ENCODE results near the gene HK1.

- TF ChIP-seq, protein P1, sequence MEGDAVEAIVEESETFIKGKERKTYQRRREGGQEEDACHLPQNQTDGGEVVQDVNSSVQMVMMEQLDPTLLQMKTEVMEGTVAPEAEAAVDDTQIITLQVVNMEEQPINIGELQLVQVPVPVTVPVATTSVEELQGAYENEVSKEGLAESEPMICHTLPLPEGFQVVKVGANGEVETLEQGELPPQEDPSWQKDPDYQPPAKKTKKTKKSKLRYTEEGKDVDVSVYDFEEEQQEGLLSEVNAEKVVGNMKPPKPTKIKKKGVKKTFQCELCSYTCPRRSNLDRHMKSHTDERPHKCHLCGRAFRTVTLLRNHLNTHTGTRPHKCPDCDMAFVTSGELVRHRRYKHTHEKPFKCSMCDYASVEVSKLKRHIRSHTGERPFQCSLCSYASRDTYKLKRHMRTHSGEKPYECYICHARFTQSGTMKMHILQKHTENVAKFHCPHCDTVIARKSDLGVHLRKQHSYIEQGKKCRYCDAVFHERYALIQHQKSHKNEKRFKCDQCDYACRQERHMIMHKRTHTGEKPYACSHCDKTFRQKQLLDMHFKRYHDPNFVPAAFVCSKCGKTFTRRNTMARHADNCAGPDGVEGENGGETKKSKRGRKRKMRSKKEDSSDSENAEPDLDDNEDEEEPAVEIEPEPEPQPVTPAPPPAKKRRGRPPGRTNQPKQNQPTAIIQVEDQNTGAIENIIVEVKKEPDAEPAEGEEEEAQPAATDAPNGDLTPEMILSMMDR (IDR thresholded peaks at IDR 0.05), result peak in 1 of 3 experiments; percentile 40
- no peak for TF ChIP-seq POLR2A (IDR thresholded peaks at IDR 0.05)
Measured at GRCh38 chr10:69449841-69450240, 171.5 kb downstream of the HK1 start.
